SH-SY5Y (cell line): ENCODE data around the gene CHID1.

ENCODE experiments used
- GATA2 ChIP-seq: IDR thresholded peaks from 2 replicates; pipeline ENCODE4 v1.6.1; 2011; ENCODE audit warnings: mild to moderate bottlenecking, low read depth, low read length
- GATA3 ChIP-seq: IDR thresholded peaks from 2 replicates; pipeline ENCODE4 v1.6.1; 2011; ENCODE audit warnings: low read depth, mild to moderate bottlenecking, low read length, moderate library complexity

DNA sequence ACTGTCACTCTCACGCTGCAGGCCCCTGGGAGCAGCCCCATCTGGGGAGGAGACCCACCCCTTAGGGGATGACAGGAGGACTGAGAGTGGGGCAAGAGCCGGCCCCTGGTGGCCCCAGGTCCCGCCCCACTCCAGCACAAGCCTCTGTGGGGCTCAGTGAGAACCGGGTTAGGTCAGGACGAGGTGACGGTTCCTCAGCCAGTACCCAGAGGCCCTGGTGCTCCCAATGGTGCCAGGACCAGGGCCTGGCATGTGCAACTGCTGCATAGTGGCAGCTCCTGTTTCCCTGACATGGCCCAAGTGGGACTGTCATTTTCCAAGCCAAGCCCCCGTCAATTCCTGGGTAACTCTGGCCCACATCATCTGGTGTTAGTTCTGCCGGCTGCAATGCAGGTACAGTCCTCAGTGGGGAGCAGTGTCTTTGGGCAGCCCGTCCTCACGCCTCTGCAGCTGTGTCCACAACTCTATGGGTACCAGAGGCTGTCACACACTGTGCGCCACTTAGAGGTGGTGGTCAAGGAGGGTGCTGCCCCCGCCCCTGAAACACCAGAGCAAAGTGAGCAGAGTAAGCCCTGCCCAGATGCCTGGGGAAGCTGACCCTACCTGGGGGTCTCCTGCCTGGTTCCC lies 15.9 kb downstream of the CHID1 start:
- no peak for TF ChIP-seq GATA2
- TF ChIP-seq GATA3: no peak
